HepG2 (cell line): ENCODE results near the gene SLC4A9. TPM values are rescaled to one million over a fixed set of nuclear protein-coding genes. Genes with fewer than 3 reads are reported as not detected.

Source experiments
- BRD4 ChIP-seq: sonication (generic); formaldehyde crosslinking; IDR thresholded peaks from 2 replicates; pipeline ENCODE4 v1.4.0; 2020; ENCODE audit warnings: missing genetic modification reagents
- CBX5 ChIP-seq: sonication (generic); formaldehyde crosslinking; IDR thresholded peaks from 2 replicates; pipeline ENCODE4 v1.4.0; 2020; ENCODE audit warnings: missing genetic modification reagents, borderline replicate concordance
- CHD4 ChIP-seq: fragments of 200-600 bp; sonication (generic); IDR thresholded peaks from 2 replicates; pipeline ENCODE4 v1.7.0; 2017; ENCODE audit warnings: mild to moderate bottlenecking, low read length, borderline replicate concordance
- ESRRA ChIP-seq: sonication (generic); formaldehyde crosslinking; IDR thresholded peaks from 2 replicates; pipeline ENCODE4 v1.5.1; 2020; ENCODE audit warnings: mild to moderate bottlenecking, low read depth, missing genetic modification reagents
- FLYWCH1 ChIP-seq: sonication (generic); formaldehyde crosslinking; IDR thresholded peaks from 2 replicates; pipeline ENCODE4 v1.8.1; 2023; ENCODE audit warnings: mild to moderate bottlenecking, missing genetic modification reagents
- FOXK2 ChIP-seq: fragments of 450-650 bp; IDR thresholded peaks from 2 replicates; pipeline ENCODE4 v1.6.1; 2016
- GATAD2A ChIP-seq: IDR thresholded peaks from 2 replicates; pipeline ENCODE4 v1.6.1; 2016
- GPN1 ChIP-seq: sonication (generic); formaldehyde crosslinking; IDR thresholded peaks from 2 replicates; pipeline ENCODE4 v1.5.1; 2020; ENCODE audit warnings: missing genetic modification reagents, borderline replicate concordance
- HNRNPUL1 ChIP-seq: fragments of 200-400 bp; formaldehyde crosslinking; IDR thresholded peaks from 2 replicates; pipeline ENCODE4 v1.6.1; 2017; ENCODE audit warnings: low read depth, mild to moderate bottlenecking, low read length, moderate library complexity
- KAT8 ChIP-seq: IDR thresholded peaks from 2 replicates; pipeline ENCODE4 v1.6.1; 2016; ENCODE audit warnings: missing genetic modification reagents, missing compliant biosample characterization
- NFE2L2 ChIP-seq: fragments of 150-350 bp; IDR thresholded peaks from 2 replicates; pipeline ENCODE4 v1.6.1; 2014; ENCODE audit warnings: low read length
- PCBP2 ChIP-seq: fragments of 200-400 bp; formaldehyde crosslinking; optimal IDR thresholded peaks from 2 replicates; pipeline ENCODE3; 2018; ENCODE audit warnings: low read length, low read depth; ENCODE audit not compliant: poor library complexity, severe bottlenecking
- PPARG ChIP-seq: conservative IDR thresholded peaks from 2 replicates; pipeline ENCODE4 v1.6.1; 2016; ENCODE audit warnings: missing biosample characterization, missing genetic modification reagents
- SMARCC2 ChIP-seq: fragments of 450-650 bp; IDR thresholded peaks from 2 replicates; pipeline ENCODE4 v1.6.1; 2017; ENCODE audit warnings: antibody characterized with exemption, mild to moderate bottlenecking
- SMARCE1 ChIP-seq: fragments of 450-650 bp; IDR thresholded peaks from 2 replicates; pipeline ENCODE4 v1.6.1; 2017; ENCODE audit warnings: borderline replicate concordance
- SMC3 ChIP-seq: IDR thresholded peaks from 2 replicates; pipeline ENCODE4 v1.6.1; 2011; ENCODE audit warnings: low read length, improper control_type of control experiment
- SP4 ChIP-seq: sonication (generic); formaldehyde crosslinking; IDR thresholded peaks from 2 replicates; pipeline ENCODE4 v1.8.1; 2023; ENCODE audit warnings: mild to moderate bottlenecking, missing genetic modification reagents
- ZNF30 ChIP-seq: sonication (generic); formaldehyde crosslinking; IDR thresholded peaks from 2 replicates; pipeline ENCODE4 v1.5.0; 2020; ENCODE audit warnings: mild to moderate bottlenecking, missing genetic modification reagents
- ZNF44 ChIP-seq: sonication (generic); formaldehyde crosslinking; IDR thresholded peaks from 2 replicates; pipeline ENCODE4 v1.5.1; 2020; ENCODE audit warnings: mild to moderate bottlenecking, missing genetic modification reagents
- ZNF562 ChIP-seq: sonication (generic); formaldehyde crosslinking; IDR thresholded peaks from 2 replicates; pipeline ENCODE4 v1.8.0; 2022; ENCODE audit warnings: missing genetic modification reagents, borderline replicate concordance
- ZNF563 ChIP-seq: sonication (generic); formaldehyde crosslinking; IDR thresholded peaks from 2 replicates; pipeline ENCODE4 v1.8.0; 2022; ENCODE audit warnings: mild to moderate bottlenecking, moderate library complexity, missing genetic modification reagents
- ZNF775 ChIP-seq: sonication (generic); formaldehyde crosslinking; IDR thresholded peaks from 2 replicates; pipeline ENCODE4 v1.4.0; 2020; ENCODE audit warnings: missing genetic modification reagents, mild to moderate bottlenecking, moderate library complexity, borderline replicate concordance
- ZNF782 ChIP-seq: sonication (generic); formaldehyde crosslinking; IDR thresholded peaks from 2 replicates; pipeline ENCODE4 v1.4.0; 2020; ENCODE audit warnings: missing genetic modification reagents, mild to moderate bottlenecking, borderline replicate concordance
- polyA plus RNA-seq, 8 experiments: library from polyadenylated mRNA; depleted of rRNA in 3 of 8; stranded (reverse) in 7 of 8; unstranded in 1 of 8; fragments of >200 nt; fragmentation: Illumina TruSeq in 4 of 8; extraction: Trizol in 4 of 8; gene quantifications; 2 replicates each; pipeline versions ENCODE4 v1.2.1 to v1.2.3, GENCODE V29; 2011 to 2016; ENCODE audit warnings: low read depth in 4 of 8, missing spikeins in 1 of 8, mixed read lengths in 1 of 8; ENCODE audit not compliant: insufficient read depth in 1 of 8
- total RNA-seq, 5 experiments: library from RNA; depleted of rRNA; stranded (reverse); fragments of >200 nt; fragmentation: Illumina TruSeq; extraction: Trizol; gene quantifications; 2 replicates each; pipeline ENCODE4 v1.2.3, GENCODE V29; 2016; ENCODE audit warnings: low read depth in 1 of 5
- TF ChIP-seq, protein P1 (sequence below): sonication (generic); formaldehyde crosslinking; IDR thresholded peaks from 2 replicates; pipeline ENCODE4 v1.5.0; 2020; ENCODE audit warnings: mild to moderate bottlenecking, missing genetic modification reagents
- TF ChIP-seq, protein P2 (sequence below): sonication (generic); formaldehyde crosslinking; IDR thresholded peaks from 2 replicates; pipeline ENCODE4 v1.5.0; 2020; ENCODE audit warnings: missing genetic modification reagents, mild to moderate bottlenecking, borderline replicate concordance
- TF ChIP-seq, protein P3 (sequence below): sonication (generic); formaldehyde crosslinking; IDR thresholded peaks from 2 replicates; pipeline ENCODE4 v1.5.1; 2020; ENCODE audit warnings: missing genetic modification reagents, mild to moderate bottlenecking, borderline replicate concordance

The SLC4A9 gene
- total and polyA plus RNA-seq, 2 of the 13 experiments (the other 11 are each of a cell fraction or from before 2014, with no cell fraction given) = not detected

DNA sequence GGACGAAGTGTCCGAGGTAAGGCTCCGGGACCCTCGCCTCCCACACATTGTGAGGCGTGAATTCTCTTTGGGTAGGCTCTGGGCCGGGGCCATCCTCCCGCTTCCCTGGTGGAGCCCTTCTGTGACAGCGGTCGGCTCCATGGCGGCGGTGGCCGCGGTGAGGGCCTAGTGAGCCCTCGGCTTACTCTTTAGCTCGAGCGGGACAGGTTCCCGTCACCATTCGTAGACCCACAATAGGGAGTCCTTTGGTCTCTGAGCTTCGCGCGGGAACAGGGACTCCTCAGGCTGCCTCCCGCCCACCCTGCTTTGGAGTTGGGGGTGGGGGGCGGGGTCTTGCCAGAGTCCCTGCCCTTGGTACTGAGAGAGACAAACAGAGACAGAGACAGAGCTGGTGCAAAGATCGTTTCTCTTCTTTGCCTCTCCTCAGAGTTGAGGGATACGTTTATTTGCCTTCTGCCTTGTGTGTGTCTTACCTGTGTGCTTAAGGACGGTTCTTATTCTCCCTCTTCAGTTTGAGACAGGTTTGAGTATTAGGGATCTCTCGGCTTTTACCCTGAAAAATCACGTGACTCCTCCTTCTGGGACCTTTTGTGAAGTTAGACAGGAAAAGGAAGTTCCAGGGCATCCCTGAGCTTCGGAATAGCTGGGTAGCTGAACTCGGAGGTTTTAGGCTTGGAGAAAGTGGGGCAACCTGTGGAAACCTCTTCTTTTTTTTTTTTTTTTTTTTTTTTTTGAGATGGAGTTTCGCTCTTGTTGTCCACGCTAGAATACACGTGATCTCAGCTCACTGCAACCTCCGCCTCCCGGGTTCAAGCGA is 42.5 kb downstream of the SLC4A9 start (continued):
- TF ChIP-seq, protein P1, sequence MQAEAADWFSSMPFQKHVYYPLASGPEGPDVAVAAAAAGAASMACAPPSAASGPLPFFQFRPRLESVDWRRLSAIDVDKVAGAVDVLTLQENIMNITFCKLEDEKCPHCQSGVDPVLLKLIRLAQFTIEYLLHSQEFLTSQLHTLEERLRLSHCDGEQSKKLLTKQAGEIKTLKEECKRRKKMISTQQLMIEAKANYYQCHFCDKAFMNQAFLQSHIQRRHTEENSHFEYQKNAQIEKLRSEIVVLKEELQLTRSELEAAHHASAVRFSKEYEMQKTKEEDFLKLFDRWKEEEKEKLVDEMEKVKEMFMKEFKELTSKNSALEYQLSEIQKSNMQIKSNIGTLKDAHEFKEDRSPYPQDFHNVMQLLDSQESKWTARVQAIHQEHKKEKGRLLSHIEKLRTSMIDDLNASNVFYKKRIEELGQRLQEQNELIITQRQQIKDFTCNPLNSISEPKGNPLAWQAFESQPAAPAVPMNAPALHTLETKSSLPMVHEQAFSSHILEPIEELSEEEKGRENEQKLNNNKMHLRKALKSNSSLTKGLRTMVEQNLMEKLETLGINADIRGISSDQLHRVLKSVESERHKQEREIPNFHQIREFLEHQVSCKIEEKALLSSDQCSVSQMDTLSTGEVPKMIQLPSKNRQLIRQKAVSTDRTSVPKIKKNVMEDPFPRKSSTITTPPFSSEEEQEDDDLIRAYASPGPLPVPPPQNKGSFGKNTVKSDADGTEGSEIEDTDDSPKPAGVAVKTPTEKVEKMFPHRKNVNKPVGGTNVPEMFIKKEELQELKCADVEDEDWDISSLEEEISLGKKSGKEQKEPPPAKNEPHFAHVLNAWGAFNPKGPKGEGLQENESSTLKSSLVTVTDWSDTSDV (CRISPR knock-in tag) = no peak; the same call in 1 of the 2 replicates
- TF ChIP-seq, protein P2, sequence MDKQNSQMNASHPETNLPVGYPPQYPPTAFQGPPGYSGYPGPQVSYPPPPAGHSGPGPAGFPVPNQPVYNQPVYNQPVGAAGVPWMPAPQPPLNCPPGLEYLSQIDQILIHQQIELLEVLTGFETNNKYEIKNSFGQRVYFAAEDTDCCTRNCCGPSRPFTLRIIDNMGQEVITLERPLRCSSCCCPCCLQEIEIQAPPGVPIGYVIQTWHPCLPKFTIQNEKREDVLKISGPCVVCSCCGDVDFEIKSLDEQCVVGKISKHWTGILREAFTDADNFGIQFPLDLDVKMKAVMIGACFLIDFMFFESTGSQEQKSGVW (CRISPR knock-in tag) = no peak
- no peak for TF ChIP-seq ZNF563 (CRISPR knock-in tag)
- TF ChIP-seq SMC3 = no peak
- TF ChIP-seq, protein P3, sequence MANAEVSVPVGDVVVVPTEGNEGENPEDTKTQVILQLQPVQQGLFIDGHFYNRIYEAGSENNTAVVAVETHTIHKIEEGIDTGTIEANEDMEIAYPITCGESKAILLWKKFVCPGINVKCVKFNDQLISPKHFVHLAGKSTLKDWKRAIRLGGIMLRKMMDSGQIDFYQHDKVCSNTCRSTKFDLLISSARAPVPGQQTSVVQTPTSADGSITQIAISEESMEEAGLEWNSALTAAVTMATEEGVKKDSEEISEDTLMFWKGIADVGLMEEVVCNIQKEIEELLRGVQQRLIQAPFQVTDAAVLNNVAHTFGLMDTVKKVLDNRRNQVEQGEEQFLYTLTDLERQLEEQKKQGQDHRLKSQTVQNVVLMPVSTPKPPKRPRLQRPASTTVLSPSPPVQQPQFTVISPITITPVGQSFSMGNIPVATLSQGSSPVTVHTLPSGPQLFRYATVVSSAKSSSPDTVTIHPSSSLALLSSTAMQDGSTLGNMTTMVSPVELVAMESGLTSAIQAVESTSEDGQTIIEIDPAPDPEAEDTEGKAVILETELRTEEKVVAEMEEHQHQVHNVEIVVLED (CRISPR knock-in tag) = no peak
- TF ChIP-seq CHD4 = 0 out of 2 replicates have a peak, but pooled peaks have one; percentile 31
- TF ChIP-seq GPN1 (CRISPR knock-in tag) = no peak
- no peak for TF ChIP-seq FLYWCH1 (CRISPR knock-in tag)
- no peak for TF ChIP-seq ZNF562
- TF ChIP-seq SMARCC2 = no peak
- TF ChIP-seq HNRNPUL1 = no peak
- TF ChIP-seq BRD4 (CRISPR knock-in tag) = peak; percentile 43; the same call in 1 of the 2 replicates
- TF ChIP-seq ZNF30 (CRISPR knock-in tag) = no peak
- TF ChIP-seq PCBP2 = no peak
- TF ChIP-seq ZNF775 (CRISPR knock-in tag) = no peak
- peak; percentile 43; the same call in 1 of the 2 replicates for TF ChIP-seq GATAD2A (CRISPR knock-in tag)
- TF ChIP-seq SMARCE1 = no peak
- TF ChIP-seq ZNF44 (CRISPR knock-in tag) = no peak
- peak; percentile 59; the same call in 1 of the 2 replicates for TF ChIP-seq KAT8
- TF ChIP-seq PPARG (CRISPR knock-in tag) = no peak
- TF ChIP-seq ZNF782 (CRISPR knock-in tag) = no peak
- TF ChIP-seq NFE2L2 = no peak
- peak; percentile 40; the same call in 1 of the 2 replicates for TF ChIP-seq CBX5 (CRISPR knock-in tag)
- 0 out of 2 replicates have a peak, but pooled peaks have one; percentile 10 for TF ChIP-seq ESRRA (CRISPR knock-in tag)
- TF ChIP-seq SP4 = no peak
- 0 out of 2 replicates have a peak, but pooled peaks have one; percentile 14 for TF ChIP-seq FOXK2
